Measurements from ENCODE around the gene KCNJ14. TPM values are rescaled to one million over a fixed set of nuclear protein-coding genes. Genes with fewer than 3 reads are reported as not detected.
A peak's percentile ranks its signal among the peaks of the same experiment; 100 is the strongest.

The KCNJ14 gene
- polyA plus RNA-seq, 3 donors from 2014 or later, result 0.06 to 0.07 TPM; not detected in 1

- H3K4me3 Mint-ChIP-seq, result peak overlapping the region in 4 of 5 donors; percentile 10 to 70 (median 55)
- no peaks in the 10 kb centered on the region for H3K36me3 Mint-ChIP-seq
- peaks cover 36 to 38% of the 10 kb centered on the region in 2 donors for H3K4me1 Mint-ChIP-seq
- peaks cover 7 to 13% (median 13%) of the 10 kb centered on the region in 3 donors for H3K27me3 Mint-ChIP-seq (ENCODE audit: low read depth in 3 of 3)
- peak overlapping the region in 1 of 6 donors; percentile 28 for H3K27ac Mint-ChIP-seq
- peak; percentile 45 to 52 (median 48) for DNase-seq
- no peaks in the 10 kb centered on the region for H3K9me3 Mint-ChIP-seq
These were observed 35.8 kb downstream of the KCNJ14 start for GRCh38 chr19:48490981-48491792.

GRCh38 chr19:48491793-48492123, 36.4 kb downstream of the KCNJ14 start:
- no peak overlapping the region for H3K27ac Mint-ChIP-seq
- peaks cover 36 to 38% of the 10 kb centered on the region in 2 donors for H3K4me1 Mint-ChIP-seq
- DNase-seq, result no peak
- no peaks in the 10 kb centered on the region for H3K9me3 Mint-ChIP-seq
- H3K27me3 Mint-ChIP-seq (ENCODE audit: low read depth in 3 of 3), result peaks cover 4 to 13% (median 11%) of the 10 kb centered on the region in 3 donors
- peak overlapping the region in 4 of 5 donors; percentile 70 to 85 (median 74) for H3K4me3 Mint-ChIP-seq
- H3K36me3 Mint-ChIP-seq, result no peaks in the 10 kb centered on the region

GRCh38 chr19:48492925-48493717, 37.7 kb downstream of the KCNJ14 start:
- H3K4me1 Mint-ChIP-seq, result peaks cover 36 to 40% of the 10 kb centered on the region in 2 donors
- peak; percentile 85 to 88 (median 88) for DNase-seq
- peak overlapping the region; percentile 70 to 85 (median 78) for H3K4me3 Mint-ChIP-seq
- H3K36me3 Mint-ChIP-seq, result no peaks in the 10 kb centered on the region
- H3K27me3 Mint-ChIP-seq (ENCODE audit: low read depth in 3 of 3), result peaks cover 7 to 13% (median 9%) of the 10 kb centered on the region in 3 donors
- peak overlapping the region in 4 of 6 donors; percentile 51 to 83 (median 78) for H3K27ac Mint-ChIP-seq
- H3K9me3 Mint-ChIP-seq, result no peaks in the 10 kb centered on the region

DNA sequence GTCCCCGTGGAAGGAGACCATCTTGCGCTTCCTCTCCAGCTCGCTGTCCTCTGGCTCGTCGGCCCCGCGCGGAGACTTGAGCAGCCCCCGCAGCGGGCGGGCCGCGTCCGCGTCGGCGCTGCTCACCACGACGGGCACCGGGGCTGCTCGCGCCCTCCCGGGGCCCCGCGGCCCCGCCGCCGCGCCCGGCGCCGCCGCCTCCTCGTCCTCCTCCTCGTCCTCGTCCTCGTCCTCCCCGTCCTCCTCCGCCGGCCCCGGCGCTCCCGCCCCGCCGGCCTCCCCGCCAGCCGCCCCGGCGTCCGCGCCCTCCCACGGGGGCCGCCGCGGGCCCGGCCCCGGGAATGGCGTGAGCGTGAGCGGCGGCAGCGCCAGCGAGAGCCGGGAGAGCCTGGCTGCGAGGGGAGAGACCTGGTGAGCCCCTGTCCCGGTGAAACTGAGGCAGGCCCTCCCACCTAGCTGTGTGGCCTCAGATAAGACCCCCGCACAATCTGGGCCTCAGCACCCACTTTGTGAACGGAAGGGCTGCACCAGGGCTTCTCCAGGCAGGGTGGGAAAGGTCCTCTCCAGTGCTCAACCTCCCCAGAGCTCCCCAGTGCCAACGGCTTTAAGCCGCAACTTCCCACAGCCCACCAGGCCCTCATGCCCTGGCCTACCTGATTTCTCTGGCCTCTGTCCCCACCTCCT, 38.5 kb downstream of the KCNJ14 start:
- H3K4me1 Mint-ChIP-seq, result peaks cover 36 to 40% of the 10 kb centered on the region in 2 donors
- H3K36me3 Mint-ChIP-seq, result no peaks in the 10 kb centered on the region
- no peak for DNase-seq
- H3K27me3 Mint-ChIP-seq (ENCODE audit: low read depth in 3 of 3), result peaks cover 7 to 9% (median 8%) of the 10 kb centered on the region in 3 donors
- H3K27ac Mint-ChIP-seq, result peak overlapping the region in 1 of 6 donors; percentile 7
- peak overlapping the region; percentile 78 to 83 (median 79) for H3K4me3 Mint-ChIP-seq
- no peaks in the 10 kb centered on the region for H3K9me3 Mint-ChIP-seq

GRCh38 chr19:48495396-48495795, 40.0 kb downstream of the KCNJ14 start:
- DNase-seq, result no peak
- Mint-ChIP-seq H3K27me3 (ENCODE audit: low read depth in 3 of 3) (peaks cover 5 to 10% (median 8%) of the 10 kb centered on the region in 3 donors), H3K4me1 (peaks cover 36 to 38% of the 10 kb centered on the region in 2 donors)

GRCh38 chr19:48496959-48497727, 41.8 kb downstream of the KCNJ14 start:
- Mint-ChIP-seq H3K27me3 (ENCODE audit: low read depth in 3 of 3) (peaks cover 6 to 10% (median 7%) of the 10 kb centered on the region in 3 donors), H3K9me3 (no peaks in the 10 kb centered on the region), H3K4me1 (peaks cover 28 to 33% of the 10 kb centered on the region in 2 donors), H3K36me3 (no peaks in the 10 kb centered on the region), H3K4me3 (peak overlapping the region in 1 of 5 donors; percentile 40), H3K27ac (no peak overlapping the region)
- no peak for DNase-seq

More at GRCh38 chr19:48495396-48495795, 40.0 kb downstream of the KCNJ14 start:
- H3K27ac Mint-ChIP-seq, result no peak overlapping the region
- no peaks in the 10 kb centered on the region for H3K9me3 Mint-ChIP-seq
- H3K36me3 Mint-ChIP-seq, result no peaks in the 10 kb centered on the region
- H3K4me3 Mint-ChIP-seq, result peak overlapping the region; percentile 27 to 76 (median 54)

GRCh38 chr19:48497728-48498594, 42.6 kb downstream of the KCNJ14 start:
- Mint-ChIP-seq H3K36me3 (no peaks in the 10 kb centered on the region), H3K4me3 (peak overlapping the region in 1 of 5 donors; percentile 48), H3K9me3 (no peaks in the 10 kb centered on the region), H3K27ac (peak overlapping the region in 1 of 6 donors; percentile 64), H3K4me1 (peaks cover 20 to 26% of the 10 kb centered on the region in 2 donors), H3K27me3 (ENCODE audit: low read depth in 3 of 3) (peaks cover 2 to 9% (median 4%) of the 10 kb centered on the region in 3 donors)
- DNase-seq, result no peak

- Mint-ChIP-seq H3K27me3 (ENCODE audit: low read depth in 3 of 3) (peaks cover 2 to 8% (median 4%) of the 10 kb centered on the region in 3 donors), H3K9me3 (no peaks in the 10 kb centered on the region), H3K4me3 (no peak overlapping the region), H3K4me1 (peaks cover 18 to 22% of the 10 kb centered on the region in 2 donors), H3K36me3 (no peaks in the 10 kb centered on the region), H3K27ac (no peak overlapping the region)
- no peak for DNase-seq
These were observed 43.4 kb downstream of the KCNJ14 start for GRCh38 chr19:48498595-48499311.

GRCh38 chr19:48499316-48500090, 44.1 kb downstream of the KCNJ14 start:
- H3K27me3 Mint-ChIP-seq (ENCODE audit: low read depth in 3 of 3), result peaks cover 2 to 6% (median 4%) of the 10 kb centered on the region in 3 donors
- H3K4me1 Mint-ChIP-seq, result peaks cover 15 to 19% of the 10 kb centered on the region in 2 donors
- no peak overlapping the region for H3K4me3 Mint-ChIP-seq
- no peaks in the 10 kb centered on the region for H3K9me3 Mint-ChIP-seq
- peak overlapping the region in 1 of 6 donors; percentile 71 for H3K27ac Mint-ChIP-seq
- no peaks in the 10 kb centered on the region for H3K36me3 Mint-ChIP-seq
- no peak for DNase-seq

DNA sequence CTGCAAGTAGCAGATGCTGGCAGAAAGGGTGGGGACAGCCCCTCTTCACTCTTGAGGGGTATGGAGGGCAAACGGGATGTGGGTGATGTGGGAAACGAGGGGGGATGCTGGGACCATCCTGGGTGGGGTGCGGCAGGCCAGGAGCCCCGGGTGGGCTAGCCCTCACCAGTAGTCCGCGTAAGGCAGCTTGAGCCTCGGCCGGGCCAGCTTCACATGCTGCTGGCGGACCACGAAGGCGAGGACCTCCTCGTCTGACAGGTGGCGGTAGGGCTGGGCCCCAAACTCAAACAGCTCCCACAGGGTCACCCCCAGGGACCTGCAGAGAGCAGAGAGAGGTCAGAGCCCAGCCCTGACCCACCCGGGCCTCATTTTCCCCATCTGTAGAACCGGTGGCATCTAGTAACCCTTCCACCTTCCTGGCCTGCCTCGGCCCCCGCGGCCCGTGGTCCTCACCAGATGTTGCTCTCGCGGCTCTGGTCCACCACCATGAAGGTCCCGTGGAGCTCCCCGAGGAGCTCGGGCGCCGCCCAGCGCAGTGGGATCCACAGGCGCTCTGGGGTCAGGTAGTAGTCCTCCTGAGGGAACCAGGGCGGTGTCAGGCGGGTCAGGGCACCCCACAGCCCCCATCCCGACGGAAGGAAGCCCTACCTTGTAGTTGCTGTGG, 45.6 kb downstream of the KCNJ14 start:
- Mint-ChIP-seq H3K9me3 (no peaks in the 10 kb centered on the region), H3K27ac (no peak overlapping the region), H3K36me3 (no peaks in the 10 kb centered on the region), H3K4me1 (peaks cover 6 to 13% of the 10 kb centered on the region in 2 donors), H3K4me3 (peak overlapping the region in 3 of 5 donors; percentile 35 to 70 (median 63)), H3K27me3 (ENCODE audit: low read depth in 3 of 3) (peaks cover 2 to 6% (median 4%) of the 10 kb centered on the region in 3 donors)
- no peak for DNase-seq

All from immature natural killer cell (primary cell).